ENCODE results near the gene CYBC1. TPM values are rescaled to one million over a fixed set of nuclear protein-coding genes. Genes with fewer than 3 reads are reported as not detected.

The CYBC1 gene
- polyA plus RNA-seq, 2 of the 4 experiments (the other 2 are of a cell fraction): 81.8 to 86.5 TPM

GRCh38 chr17:82443465-82444283, 6.9 kb downstream of the CYBC1 start (continued):
- TF ChIP-seq REST (IDR thresholded peaks at IDR 0.05): no peak
- TF ChIP-seq EHMT2 (IDR thresholded peaks at IDR 0.05; ENCODE audit: low read depth): no peak

- CTCF ChIA-PET: interaction anchor here (0.6 to 1.1 kb wide), 5 partner anchors 15 to 225 kb away, joined by 3 to 4 read pairs (median 3); no protein-coding TSS in a partner anchor
- DNase-seq (ENCODE audit: low read depth in 1 of 2, low spot score in 1 of 2): no peak
- no peak for ATAC-seq
- H3K4me2 ChIP-seq: no peak overlapping the region
- POLR2A ChIA-PET: no interaction called here
- no peak overlapping the region for H3K4me3 ChIP-seq
- no peak for TF ChIP-seq TFCP2L1 (CRISPR knock-in tag; IDR thresholded peaks at IDR 0.05)
- TF ChIP-seq ZSCAN20 (CRISPR knock-in tag; IDR thresholded peaks at IDR 0.05): no peak
- TF ChIP-seq NPAS2 (CRISPR knock-in tag; IDR thresholded peaks at IDR 0.05; ENCODE audit: borderline replicate concordance): no peak
- no peak for TF ChIP-seq JUN (IDR thresholded peaks at IDR 0.05)
- TF ChIP-seq SREBF2 (IDR thresholded peaks at IDR 0.05): no peak
- no peak for TF ChIP-seq CHD4 (IDR thresholded peaks at IDR 0.05; ENCODE audit: borderline replicate concordance)
- no peak for TF ChIP-seq RAD21 (conservative IDR thresholded peaks at IDR 0.05 in 1 of 2, IDR thresholded peaks at IDR 0.05 in 1 of 2)
- TF ChIP-seq ESRRA (IDR thresholded peaks at IDR 0.05; ENCODE audit: borderline replicate concordance, low read length): no peak
- H3K9me3 ChIP-seq: no peaks in the 10 kb centered on the region
- no peak overlapping the region for H3K27ac ChIP-seq
- WGBS (ENCODE audit: missing lambda C conversion rate): 92% methylated on average over 26 of the region's 28 CpGs
- FAIRE-seq: no peak
- no peaks in the 10 kb centered on the region for H3K4me1 ChIP-seq
Measured at GRCh38 chr17:82442643-82443464, 7.7 kb downstream of the CYBC1 start.

GRCh38 chr17:82441691-82442487, 8.7 kb downstream of the CYBC1 start:
- H3K9me3 ChIP-seq: no peaks in the 10 kb centered on the region
- H3K4me3 ChIP-seq: no peak overlapping the region
- CTCF ChIA-PET: interaction anchor here (0.6 to 1.1 kb wide), 3 partner anchors 27 to 115 kb away, joined by 3 to 4 read pairs (median 3); no protein-coding TSS in a partner anchor
- H3K27ac ChIP-seq: no peak overlapping the region
- POLR2A ChIA-PET: no interaction called here
- WGBS (ENCODE audit: missing lambda C conversion rate): 91% methylated on average over 24 of the region's 27 CpGs
- no peaks in the 10 kb centered on the region for H3K4me1 ChIP-seq
- no peak overlapping the region for H3K4me2 ChIP-seq
- DNase-seq (ENCODE audit: low read depth in 1 of 2, low spot score in 1 of 2) (no peak), FAIRE-seq (no peak), ATAC-seq (no peak)
- TF ChIP-seq SMC3 (IDR thresholded peaks at IDR 0.05): no peak
- no peak for TF ChIP-seq KDM1A (IDR thresholded peaks at IDR 0.05; ENCODE audit: low read depth)
- TF ChIP-seq MAFK (IDR thresholded peaks at IDR 0.05; ENCODE audit: partially characterized antibody): no peak
- no peak for TF ChIP-seq NPAS2 (CRISPR knock-in tag; IDR thresholded peaks at IDR 0.05; ENCODE audit: borderline replicate concordance)
- no peak for TF ChIP-seq ELK1 (IDR thresholded peaks at IDR 0.05; ENCODE audit: low read depth, low read length)
- no peak for TF ChIP-seq HOXB5 (CRISPR knock-in tag; IDR thresholded peaks at IDR 0.05)
- TF ChIP-seq RAD21 (conservative IDR thresholded peaks at IDR 0.05 in 1 of 2, IDR thresholded peaks at IDR 0.05 in 1 of 2): no peak
- TF ChIP-seq CTCF (IDR thresholded peaks at IDR 0.05): no peak
- TF ChIP-seq EP300 (IDR thresholded peaks at IDR 0.05): no peak
- TF ChIP-seq KDM5A (IDR thresholded peaks at IDR 0.05): no peak
- TF ChIP-seq PHF8 (IDR thresholded peaks at IDR 0.05; ENCODE audit: borderline replicate concordance, low read depth): no peak
- no peak for TF ChIP-seq POLR2AphosphoS2 (conservative IDR thresholded peaks at IDR 0.05; ENCODE audit: low read length)
- TF ChIP-seq JUN (IDR thresholded peaks at IDR 0.05): no peak
- TF ChIP-seq RARB (CRISPR knock-in tag; IDR thresholded peaks at IDR 0.05): no peak
- TF ChIP-seq E2F6 (IDR thresholded peaks at IDR 0.05; ENCODE audit: borderline replicate concordance, low read depth): no peak
- TF ChIP-seq RFX5 (IDR thresholded peaks at IDR 0.05): no peak
- TF ChIP-seq SREBF2 (IDR thresholded peaks at IDR 0.05): no peak
